Calu3 (cell line): ENCODE data around the gene PCK1. TPM values are rescaled to one million over a fixed set of nuclear protein-coding genes. Genes with fewer than 3 reads are reported as not detected.

Experiments
- BruUV-seq: library from RNA; stranded (reverse); fragments of 400-500 nt; replicated peaks from 2 replicates; lab custom pipeline; 2021; lab: Mats Ljungman, UMichigan
- CTCF ChIA-PET: fragments of 300-600 bp; sonication (Branson Sonifier 250); formaldehyde crosslinking; loops from one replicate; lab custom pipeline; 2022; ENCODE audit warnings: antibody characterized with exemption; lab: Charles Lee
- DNase-seq: peaks from one replicate; pipeline ENCODE4 v3.0.0; 2022
- H3K27ac Mint-ChIP-seq: one replicate; pipeline ENCODE4 v1.8.0; 2022; ENCODE audit warnings: mixed read lengths; ENCODE audit not compliant: unreplicated experiment
- H3K27me3 Mint-ChIP-seq: one replicate; pipeline ENCODE4 v1.8.0; 2022; ENCODE audit warnings: mixed read lengths; ENCODE audit not compliant: unreplicated experiment
- H3K36me3 Mint-ChIP-seq: one replicate; pipeline ENCODE4 v1.8.0; 2022; ENCODE audit warnings: mild to moderate bottlenecking, moderate library complexity, mixed read lengths; ENCODE audit not compliant: insufficient read depth, unreplicated experiment
- H3K4me1 Mint-ChIP-seq: one replicate; pipeline ENCODE4 v1.8.0; 2022; ENCODE audit warnings: mild to moderate bottlenecking, low read depth, mixed read lengths; ENCODE audit not compliant: unreplicated experiment
- H3K4me3 Mint-ChIP-seq: one replicate; pipeline ENCODE4 v1.8.0; 2022; ENCODE audit warnings: mild to moderate bottlenecking, low read depth, moderate library complexity, mixed read lengths; ENCODE audit not compliant: unreplicated experiment
- H3K9me3 Mint-ChIP-seq: one replicate; pipeline ENCODE4 v1.8.0; 2022; ENCODE audit warnings: low read depth, mixed read lengths; ENCODE audit not compliant: unreplicated experiment
- intact Hi-C: fragments of 100-400 bp; cut with micrococcal nuclease; formaldehyde crosslinking; loops from one replicate; pipeline ENCODE4 v1.10.0; 2022; ENCODE audit not compliant: unreplicated experiment
- total RNA-seq: library from RNA; stranded (reverse); gene quantifications from 2 replicates; pipeline ENCODE4 v1.2.3, GENCODE V29; 2022
- TF ChIP-seq, protein P1 (sequence below): fragments of 200-600 bp; IDR thresholded peaks from one replicate; pipeline ENCODE4 v1.8.0; 2022; ENCODE audit warnings: antibody characterized with exemption; ENCODE audit not compliant: unreplicated experiment

PCK1 gene
- total RNA-seq, 1 experiment from 2014 or later = 0.19 TPM

DNA sequence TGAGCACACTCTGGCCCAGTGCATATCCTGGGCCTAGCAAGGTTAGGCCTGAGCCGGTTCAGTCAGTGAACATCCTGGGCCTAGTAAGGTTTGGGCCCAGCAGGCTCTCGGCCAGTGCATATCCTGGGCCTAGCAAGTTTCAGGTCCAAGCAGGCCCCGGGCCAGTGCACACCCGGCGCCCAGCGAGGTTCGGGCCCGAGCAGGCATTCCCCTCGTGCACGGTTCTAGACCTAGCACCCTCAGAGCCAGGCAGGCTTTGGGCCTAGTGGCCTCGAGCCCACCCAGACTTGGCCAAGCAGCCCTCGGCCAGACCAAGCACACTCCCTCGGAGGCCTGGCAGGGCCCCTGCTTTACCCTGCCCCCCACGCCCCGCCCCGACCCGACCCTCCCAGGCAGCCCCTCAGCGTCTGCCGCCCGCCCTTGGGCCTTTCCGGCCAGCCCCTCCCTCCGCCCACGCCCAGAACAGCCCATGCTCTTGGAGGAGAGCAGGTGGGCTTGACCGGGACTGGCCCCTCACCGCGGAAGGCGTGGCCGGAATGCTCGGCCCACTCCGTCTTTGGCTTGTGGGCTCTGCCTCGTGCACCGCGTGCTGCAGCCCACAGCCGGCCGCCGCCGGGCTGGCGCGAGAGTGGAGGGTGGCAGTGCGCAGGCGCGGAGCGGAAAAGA is 36.3 kb upstream of the PCK1 start, which contains the start of gene CTCFL:
Gene CTCFL, minus strand, starts transcription at position 630 of the 666 bp plus-strand sequence. CDS start 935 bp downstream, outside the sequence.
- no peak for DNase-seq
- intact Hi-C loops = no loop called here
- H3K36me3 Mint-ChIP-seq = no peaks in the 10 kb centered on the region
- no peak within 1 kb of the TSS for H3K27ac Mint-ChIP-seq
- H3K27me3 Mint-ChIP-seq = peaks cover 75% of the 10 kb centered on the region
- BruUV-seq = no TSS peak
- TF ChIP-seq, protein P1, sequence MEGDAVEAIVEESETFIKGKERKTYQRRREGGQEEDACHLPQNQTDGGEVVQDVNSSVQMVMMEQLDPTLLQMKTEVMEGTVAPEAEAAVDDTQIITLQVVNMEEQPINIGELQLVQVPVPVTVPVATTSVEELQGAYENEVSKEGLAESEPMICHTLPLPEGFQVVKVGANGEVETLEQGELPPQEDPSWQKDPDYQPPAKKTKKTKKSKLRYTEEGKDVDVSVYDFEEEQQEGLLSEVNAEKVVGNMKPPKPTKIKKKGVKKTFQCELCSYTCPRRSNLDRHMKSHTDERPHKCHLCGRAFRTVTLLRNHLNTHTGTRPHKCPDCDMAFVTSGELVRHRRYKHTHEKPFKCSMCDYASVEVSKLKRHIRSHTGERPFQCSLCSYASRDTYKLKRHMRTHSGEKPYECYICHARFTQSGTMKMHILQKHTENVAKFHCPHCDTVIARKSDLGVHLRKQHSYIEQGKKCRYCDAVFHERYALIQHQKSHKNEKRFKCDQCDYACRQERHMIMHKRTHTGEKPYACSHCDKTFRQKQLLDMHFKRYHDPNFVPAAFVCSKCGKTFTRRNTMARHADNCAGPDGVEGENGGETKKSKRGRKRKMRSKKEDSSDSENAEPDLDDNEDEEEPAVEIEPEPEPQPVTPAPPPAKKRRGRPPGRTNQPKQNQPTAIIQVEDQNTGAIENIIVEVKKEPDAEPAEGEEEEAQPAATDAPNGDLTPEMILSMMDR = no peak
- no peaks in the 10 kb centered on the region for H3K4me1 Mint-ChIP-seq
- CTCF ChIA-PET = no interaction called here
- H3K9me3 Mint-ChIP-seq = no peaks in the 10 kb centered on the region
- no peak within 1 kb of the TSS for H3K4me3 Mint-ChIP-seq

DNA sequence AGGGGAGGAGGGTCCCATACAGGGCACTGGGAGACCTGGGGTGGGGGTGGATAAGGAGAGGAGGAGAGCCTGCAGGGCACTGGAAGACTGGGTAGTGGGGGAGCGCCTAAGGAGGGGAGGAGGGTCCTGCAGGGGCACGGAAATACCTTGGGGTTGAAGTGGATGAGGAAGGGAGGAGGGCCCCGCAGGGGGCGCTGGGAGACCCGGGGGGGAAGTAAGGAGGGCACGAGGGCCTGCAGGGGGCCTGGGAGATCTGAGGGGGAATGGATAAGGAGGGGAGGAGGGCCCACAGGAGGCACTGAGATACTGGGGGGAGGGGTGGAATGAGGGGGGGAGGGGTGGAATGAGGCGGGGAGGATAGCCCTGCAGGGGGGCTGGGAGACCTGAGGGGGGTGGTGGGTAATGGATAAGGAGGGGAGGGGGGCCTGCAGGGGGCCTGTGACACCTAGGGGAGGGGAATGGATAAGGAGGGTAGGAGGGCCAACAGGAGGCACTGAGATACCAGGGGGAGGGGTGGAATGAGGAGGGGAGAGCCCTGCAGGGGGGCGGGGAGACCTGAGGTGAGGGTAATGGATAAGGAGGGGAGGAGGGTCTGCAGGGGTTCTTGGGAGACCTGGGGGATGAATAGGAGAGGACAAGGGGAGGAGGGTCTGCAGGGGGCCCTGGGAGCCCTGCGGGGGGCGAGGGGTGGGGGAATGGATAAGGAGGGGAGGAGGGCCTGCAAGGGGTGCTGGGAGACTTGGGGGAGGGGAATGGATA is 35.4 kb upstream of the PCK1 start:
- no peaks in the 10 kb centered on the region for H3K9me3 Mint-ChIP-seq
- no peak overlapping the region for H3K27ac Mint-ChIP-seq
- CTCF ChIA-PET = no interaction called here
- no TSS peak for BruUV-seq
- intact Hi-C loops = no loop called here
- peaks cover 75% of the 10 kb centered on the region for H3K27me3 Mint-ChIP-seq
- no peak overlapping the region for H3K4me3 Mint-ChIP-seq
- DNase-seq = no peak
- H3K36me3 Mint-ChIP-seq = no peaks in the 10 kb centered on the region
- TF ChIP-seq, protein P1 = no peak
- H3K4me1 Mint-ChIP-seq = no peaks in the 10 kb centered on the region

DNA sequence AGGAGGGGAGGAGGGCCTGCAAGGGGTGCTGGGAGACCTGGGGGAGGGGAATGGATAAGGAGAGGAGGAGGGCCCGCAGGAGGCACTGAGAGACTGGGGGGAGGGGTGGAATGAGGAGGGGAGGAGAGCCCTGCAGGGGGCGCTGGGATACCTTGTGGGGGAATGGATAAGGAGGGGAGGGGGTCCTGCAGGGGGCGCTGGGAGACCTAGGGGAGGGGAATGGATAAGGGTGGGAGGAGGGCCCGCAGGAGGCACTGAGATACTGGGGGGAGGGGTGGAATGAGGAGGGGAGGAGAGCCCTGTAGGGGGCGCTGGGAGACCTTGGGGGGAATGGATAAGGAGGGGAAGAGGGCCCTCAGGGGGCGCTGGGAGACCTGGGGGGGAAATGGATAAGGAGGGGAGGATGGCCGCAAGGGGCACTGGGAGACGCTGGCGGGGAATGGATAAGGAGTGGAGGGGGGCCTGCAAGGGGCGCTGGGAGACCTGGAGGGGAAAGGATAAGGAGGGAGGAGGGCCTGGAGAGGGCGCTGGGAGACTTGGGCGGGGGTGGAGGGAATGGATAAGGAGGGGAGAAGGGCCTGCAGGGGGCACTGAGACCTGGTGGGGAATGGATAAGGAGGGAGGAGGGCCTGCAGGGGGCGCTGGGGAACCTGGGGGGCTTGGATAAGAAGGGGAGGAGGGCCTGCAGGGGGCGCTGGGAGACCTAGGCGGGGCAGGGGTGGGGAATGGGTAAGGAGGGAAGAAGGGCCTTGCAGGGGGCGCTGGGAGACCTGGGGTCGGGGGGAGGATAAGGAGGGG is 34.6 kb upstream of the PCK1 start:
- CTCF ChIA-PET = interaction anchor here (1.1 kb wide), 1 partner anchor 67 kb away, joined by 4 read pairs; no protein-coding TSS in a partner anchor
- H3K27me3 Mint-ChIP-seq = peaks cover 70% of the 10 kb centered on the region

More for the DNA sequence above, 34.6 kb upstream of the PCK1 start:
- H3K36me3 Mint-ChIP-seq = no peaks in the 10 kb centered on the region
- intact Hi-C loops = no loop called here
- H3K9me3 Mint-ChIP-seq = no peaks in the 10 kb centered on the region
- TF ChIP-seq, protein P1 = peak; percentile 74
- BruUV-seq = no TSS peak
- no peak overlapping the region for H3K4me3 Mint-ChIP-seq
- no peak overlapping the region for H3K27ac Mint-ChIP-seq
- peak; percentile 48 for DNase-seq
- no peaks in the 10 kb centered on the region for H3K4me1 Mint-ChIP-seq
